Suppressor macrophage treated with lipopolysaccharide for 1 hour (primary cell): ENCODE data around the gene LRP1B.
"Not testable (repeated sequence)": the region's sequence is repeated elsewhere in the genome, so short reads cannot be mapped to it uniquely, and the experiment has no call there.

ENCODE experiments used
- DNase-seq, 3 donors: peaks; one replicate each; pipeline ENCODE4 v3.0.0-alpha.2; 2020 to 2022

LRP1B gene

GRCh38 chr2:140584471-140584870 lies 1546.3 kb downstream of the LRP1B start:
- no peak for DNase-seq

GRCh38 chr2:140580532-140581151 lies 1550.2 kb downstream of the LRP1B start:
- DNase-seq, result no peak

GRCh38 chr2:140577453-140577852 lies 1553.4 kb downstream of the LRP1B start:
- no peak for DNase-seq

- DNase-seq, result no peak
Measured at GRCh38 chr2:140567734-140568133, 1563.1 kb downstream of the LRP1B start.

- no peak for DNase-seq
Measured at GRCh38 chr2:140565756-140566155, 1565.1 kb downstream of the LRP1B start.

GRCh38 chr2:140555701-140556100 lies 1575.1 kb downstream of the LRP1B start:
- no peak for DNase-seq

GRCh38 chr2:140552634-140553033 lies 1578.2 kb downstream of the LRP1B start:
- DNase-seq, result no peak

GRCh38 chr2:140551287-140551686 lies 1579.5 kb downstream of the LRP1B start:
- no peak for DNase-seq

GRCh38 chr2:140550821-140551220 lies 1580.0 kb downstream of the LRP1B start:
- no peak for DNase-seq

- not testable (repeated sequence) for DNase-seq
Measured at GRCh38 chr2:140544769-140545168, 1586.0 kb downstream of the LRP1B start.

GRCh38 chr2:140542627-140543026 lies 1588.2 kb downstream of the LRP1B start:
- DNase-seq, result no peak

- no peak for DNase-seq
Measured at GRCh38 chr2:140539242-140539875, 1591.5 kb downstream of the LRP1B start.

GRCh38 chr2:140529706-140530105 lies 1601.1 kb downstream of the LRP1B start:
- DNase-seq, result no peak

GRCh38 chr2:140528982-140529381 lies 1601.8 kb downstream of the LRP1B start:
- DNase-seq, result no peak

GRCh38 chr2:140526575-140526974 lies 1604.2 kb downstream of the LRP1B start:
- no peak for DNase-seq

GRCh38 chr2:140512106-140512505 lies 1618.7 kb downstream of the LRP1B start:
- no peak for DNase-seq

GRCh38 chr2:140509765-140510164 lies 1621.1 kb downstream of the LRP1B start:
- DNase-seq, result no peak

GRCh38 chr2:140508756-140509155 lies 1622.1 kb downstream of the LRP1B start:
- DNase-seq, result no peak

- DNase-seq, result no peak
Measured at GRCh38 chr2:140506606-140507005, 1624.2 kb downstream of the LRP1B start.

GRCh38 chr2:140504601-140505000 lies 1626.2 kb downstream of the LRP1B start:
- DNase-seq, result no peak

GRCh38 chr2:140502951-140503630 lies 1627.7 kb downstream of the LRP1B start:
- no peak for DNase-seq

GRCh38 chr2:140498360-140498759 lies 1632.5 kb downstream of the LRP1B start:
- no peak for DNase-seq

GRCh38 chr2:140496714-140497113 lies 1634.1 kb downstream of the LRP1B start:
- DNase-seq, result no peak

GRCh38 chr2:140491876-140492275 lies 1638.9 kb downstream of the LRP1B start:
- DNase-seq, result no peak
